Adrenal gland (tissue), 5 donors: ENCODE data around the gene ODAM.

Experiments used
- CTCF ChIP-seq, 6 experiments: fragments of 450-650 bp in 4 of 6; fragments of 200-600 bp in 2 of 6; sonication (generic) in 1 of 6; IDR thresholded peaks; 1 replicate in 5 of 6; 2 replicates in 1 of 6; pipeline versions ENCODE4 v1.5.1 to v1.8.0; 2016 to 2021; ENCODE audit warnings: antibody characterized with exemption in 6 of 6, mild to moderate bottlenecking in 2 of 6, moderate library complexity in 1 of 6
- POLR2A ChIP-seq, 2 donors: fragments of 450-650 bp; IDR thresholded peaks; one replicate each; pipeline ENCODE4 v1.6.1; 2017; ENCODE audit warnings: antibody characterized with exemption in 2 of 2, mild to moderate bottlenecking in 2 of 2, moderate library complexity in 1 of 2
- donor health status: DM: no; HTN: no; CAD: no.

- TF ChIP-seq CTCF (IDR thresholded peaks at IDR 0.05) (no peak), POLR2A (IDR thresholded peaks at IDR 0.05) (no peak)
These were observed 8.1 kb downstream of the ODAM start for GRCh38 chr4:70203601-70204000.
